CD4-positive, alpha-beta T cell (primary cell): ENCODE measurements around the gene NXPE4. TPM values are rescaled to one million over a fixed set of nuclear protein-coding genes. Genes with fewer than 3 reads are reported as not detected.

Experiments used
- ATAC-seq: fragments of 200-7000 bp; cut with Tn5 transposase; one replicate; pipeline ENCODE4 v1.10.0; 2022; ENCODE audit warnings: mild to moderate bottlenecking; ENCODE audit not compliant: poor library complexity
- CTCF ChIA-PET: fragments of 350-600 bp; sonication (Branson Sonifier 250); formaldehyde crosslinking; loops from one replicate; lab custom pipeline; 2021; ENCODE audit warnings: antibody characterized with exemption, inconsistent platforms; lab: Charles Lee
- POLR2A ChIA-PET: fragments of 350-600 bp; sonication (Branson Sonifier 250); formaldehyde crosslinking; loops from one replicate; lab custom pipeline; 2021; ENCODE audit warnings: antibody characterized with exemption, inconsistent platforms; lab: Charles Lee
- DNase-seq, 14 experiments: peaks; one replicate each; pipeline ENCODE4 v3.0.0-alpha.2; 2013 to 2020; ENCODE audit warnings: mixed read lengths in 2 of 14
- H3K27ac ChIP-seq, 2 donors: one replicate each; pipeline versions ENCODE4 v1.5.1 to v1.7.0; 2013; ENCODE audit warnings: low read length in 2 of 2, low read depth in 1 of 2, mild to moderate bottlenecking in 1 of 2
- H3K27me3 ChIP-seq, 2 experiments: 1 replicate in 1 of 2; 2 replicates in 1 of 2; pipeline versions ENCODE4 v1.6.1 to v1.7.0; 2013; ENCODE audit warnings: low read length in 2 of 2, control low read depth in 1 of 2, mild to moderate bottlenecking in 1 of 2, moderate library complexity in 1 of 2; ENCODE audit not compliant: insufficient read depth in 2 of 2, control insufficient read depth in 1 of 2
- H3K36me3 ChIP-seq: one replicate; pipeline ENCODE4 v1.6.1; 2013; ENCODE audit warnings: low read length, control low read depth; ENCODE audit not compliant: insufficient read depth
- H3K4me1 ChIP-seq: one replicate; pipeline ENCODE4 v1.6.1; 2013; ENCODE audit warnings: low read length, control low read depth; ENCODE audit not compliant: insufficient read depth
- H3K4me3 ChIP-seq: one replicate; pipeline ENCODE4 v1.5.1; 2013; ENCODE audit warnings: mild to moderate bottlenecking, low read length, moderate library complexity
- H3K9me3 ChIP-seq, 2 experiments: 1 replicate in 1 of 2; 2 replicates in 1 of 2; pipeline versions ENCODE4 v1.6.1 to v1.7.0; 2013; ENCODE audit warnings: low read length in 2 of 2, mild to moderate bottlenecking in 2 of 2, control low read depth in 1 of 2, moderate library complexity in 1 of 2; ENCODE audit not compliant: control insufficient read depth in 1 of 2, insufficient read depth in 1 of 2
- H3K27ac Mint-ChIP-seq: one replicate; pipeline ENCODE4 v1.8.0; 2020; ENCODE audit warnings: mixed read lengths
- H3K27me3 Mint-ChIP-seq: one replicate; pipeline ENCODE4 v1.8.0; 2021; ENCODE audit warnings: mixed read lengths
- H3K36me3 Mint-ChIP-seq: one replicate; pipeline ENCODE4 v1.8.0; 2021; ENCODE audit warnings: low read depth, mixed read lengths
- H3K4me1 Mint-ChIP-seq: one replicate; pipeline ENCODE4 v1.8.0; 2021; ENCODE audit warnings: low read depth, mixed read lengths
- H3K4me3 Mint-ChIP-seq: one replicate; pipeline ENCODE4 v1.8.0; 2020; ENCODE audit warnings: mild to moderate bottlenecking, mixed read lengths
- H3K9me3 Mint-ChIP-seq: one replicate; pipeline ENCODE4 v1.8.0; 2020; ENCODE audit warnings: mixed read lengths
- CTCF ChIP-seq: fragments of 200-600 bp; IDR thresholded peaks from one replicate; pipeline ENCODE4 v1.8.0; 2022; ENCODE audit warnings: antibody characterized with exemption, mild to moderate bottlenecking
- intact Hi-C, 2 experiments: fragments of 100-400 bp; cut with DNase I in 1 of 2; cut with micrococcal nuclease in 1 of 2; formaldehyde crosslinking; loops; one replicate each; pipeline versions ENCODE4 v1.15.1 to v1.9.0; 2023 to 2025; cut with DNase I, micrococcal nuclease
- total RNA-seq, 174 experiments: library from RNA in 2 of 174; stranded (reverse) in 2 of 174; gene quantifications; one replicate each; pipeline ENCODE4 v1.2.3 and lab custom pipeline; 2021 to 2026

Gene NXPE4
- total RNA-seq, 2 experiments from 2014 or later: not detected

GRCh38 chr11:114566276-114566675 lies 29.3 kb downstream of the NXPE4 start:
- no peaks in the 10 kb centered on the region for H3K36me3 ChIP-seq
- ATAC-seq: no peak
- peaks cover 0 to 4% of the 10 kb centered on the region in 2 experiments for H3K27me3 ChIP-seq
- Mint-ChIP-seq H3K9me3 (no peaks in the 10 kb centered on the region), H3K4me3 (no peak overlapping the region), H3K27me3 (peaks cover 11% of the 10 kb centered on the region), H3K4me1 (no peaks in the 10 kb centered on the region), H3K27ac (no peak overlapping the region), H3K36me3 (no peaks in the 10 kb centered on the region)
- ChIA-PET POLR2A (no interaction called here), CTCF (no interaction called here)
- H3K9me3 ChIP-seq: no peaks in the 10 kb centered on the region
- no peak for DNase-seq
- no peak overlapping the region for H3K27ac ChIP-seq
- intact Hi-C loops: no loop called here
- TF ChIP-seq CTCF: no peak
- H3K4me1 ChIP-seq: no peaks in the 10 kb centered on the region
- H3K4me3 ChIP-seq: no peak overlapping the region

GRCh38 chr11:114564831-114565230 lies 30.8 kb downstream of the NXPE4 start:
- Mint-ChIP-seq H3K27me3 (peaks cover 11% of the 10 kb centered on the region), H3K4me1 (no peaks in the 10 kb centered on the region), H3K4me3 (no peak overlapping the region), H3K27ac (no peak overlapping the region), H3K36me3 (no peaks in the 10 kb centered on the region), H3K9me3 (no peaks in the 10 kb centered on the region)
- no peaks in the 10 kb centered on the region for H3K36me3 ChIP-seq
- DNase-seq (no peak), ATAC-seq (no peak)
- no peak overlapping the region for H3K4me3 ChIP-seq
- H3K27me3 ChIP-seq: peaks cover 0 to 4% of the 10 kb centered on the region in 2 experiments
- no peaks in the 10 kb centered on the region for H3K4me1 ChIP-seq
- H3K9me3 ChIP-seq: no peaks in the 10 kb centered on the region
- ChIA-PET POLR2A (no interaction called here), CTCF (no interaction called here)
- intact Hi-C loops: no loop called here
- TF ChIP-seq CTCF: no peak
- no peak overlapping the region for H3K27ac ChIP-seq

- no peak overlapping the region for H3K4me3 Mint-ChIP-seq
- no peaks in the 10 kb centered on the region for H3K9me3 Mint-ChIP-seq
- no peaks in the 10 kb centered on the region for H3K4me1 ChIP-seq
- DNase-seq: no peak
- CTCF ChIA-PET: no interaction called here
- no peaks in the 10 kb centered on the region for H3K9me3 ChIP-seq
- no peak for TF ChIP-seq CTCF
- H3K36me3 Mint-ChIP-seq: no peaks in the 10 kb centered on the region
- no peak overlapping the region for H3K27ac ChIP-seq
- no peak overlapping the region for H3K4me3 ChIP-seq
- peaks cover 6% of the 10 kb centered on the region for H3K27me3 Mint-ChIP-seq
- POLR2A ChIA-PET: no interaction called here
- no peak for ATAC-seq
- no peak overlapping the region for H3K27ac Mint-ChIP-seq
- H3K4me1 Mint-ChIP-seq: no peaks in the 10 kb centered on the region
- no peaks in the 10 kb centered on the region for H3K36me3 ChIP-seq
- intact Hi-C loops: no loop called here
- peaks cover 0 to 4% of the 10 kb centered on the region in 2 experiments for H3K27me3 ChIP-seq
Observed at GRCh38 chr11:114563077-114563476, 32.5 kb downstream of the NXPE4 start.
